Measurements from ENCODE around the gene RETN.

The RETN gene

GRCh38 chr19:7624810-7625209 lies 44.0 kb upstream of the RETN start:
- no peak for DNase-seq (ENCODE audit: low read depth)
- in situ Hi-C loops (cut with HindIII; ENCODE audit: low sequenced_read_pairs) = no loop called here
- TF ChIP-seq, protein P1, sequence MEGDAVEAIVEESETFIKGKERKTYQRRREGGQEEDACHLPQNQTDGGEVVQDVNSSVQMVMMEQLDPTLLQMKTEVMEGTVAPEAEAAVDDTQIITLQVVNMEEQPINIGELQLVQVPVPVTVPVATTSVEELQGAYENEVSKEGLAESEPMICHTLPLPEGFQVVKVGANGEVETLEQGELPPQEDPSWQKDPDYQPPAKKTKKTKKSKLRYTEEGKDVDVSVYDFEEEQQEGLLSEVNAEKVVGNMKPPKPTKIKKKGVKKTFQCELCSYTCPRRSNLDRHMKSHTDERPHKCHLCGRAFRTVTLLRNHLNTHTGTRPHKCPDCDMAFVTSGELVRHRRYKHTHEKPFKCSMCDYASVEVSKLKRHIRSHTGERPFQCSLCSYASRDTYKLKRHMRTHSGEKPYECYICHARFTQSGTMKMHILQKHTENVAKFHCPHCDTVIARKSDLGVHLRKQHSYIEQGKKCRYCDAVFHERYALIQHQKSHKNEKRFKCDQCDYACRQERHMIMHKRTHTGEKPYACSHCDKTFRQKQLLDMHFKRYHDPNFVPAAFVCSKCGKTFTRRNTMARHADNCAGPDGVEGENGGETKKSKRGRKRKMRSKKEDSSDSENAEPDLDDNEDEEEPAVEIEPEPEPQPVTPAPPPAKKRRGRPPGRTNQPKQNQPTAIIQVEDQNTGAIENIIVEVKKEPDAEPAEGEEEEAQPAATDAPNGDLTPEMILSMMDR (IDR thresholded peaks at IDR 0.05; ENCODE audit: low read depth, low read length, missing control alignments) = no peak
- H3K4me3 ChIP-seq (ENCODE audit: low read depth, low read length) = no peak overlapping the region

GRCh38 chr19:7625763-7626372 lies 43.0 kb upstream of the RETN start:
- TF ChIP-seq, protein P1 (IDR thresholded peaks at IDR 0.05; ENCODE audit: low read depth, low read length, missing control alignments) = no peak
- in situ Hi-C loops (cut with HindIII; ENCODE audit: low sequenced_read_pairs) = no loop called here
- no peak for DNase-seq (ENCODE audit: low read depth)
- H3K4me3 ChIP-seq (ENCODE audit: low read depth, low read length) = no peak overlapping the region

- H3K4me3 ChIP-seq (ENCODE audit: low read depth, low read length) = no peak overlapping the region
- DNase-seq (ENCODE audit: low read depth) = no peak
- TF ChIP-seq, protein P1 (IDR thresholded peaks at IDR 0.05; ENCODE audit: low read depth, low read length, missing control alignments) = no peak
- in situ Hi-C loops (cut with HindIII; ENCODE audit: low sequenced_read_pairs) = no loop called here
These were observed 41.7 kb upstream of the RETN start for GRCh38 chr19:7627166-7627565.

- DNase-seq (ENCODE audit: low read depth) = no peak
- peak overlapping the region; percentile 70 for H3K4me3 ChIP-seq (ENCODE audit: low read depth, low read length)
- in situ Hi-C loops (cut with HindIII; ENCODE audit: low sequenced_read_pairs) = no loop called here
- TF ChIP-seq, protein P1 (IDR thresholded peaks at IDR 0.05; ENCODE audit: low read depth, low read length, missing control alignments) = no peak
These were observed 40.1 kb upstream of the RETN start for GRCh38 chr19:7628589-7629311.

- in situ Hi-C loops (cut with HindIII; ENCODE audit: low sequenced_read_pairs) = no loop called here
- TF ChIP-seq, protein P1 (IDR thresholded peaks at IDR 0.05; ENCODE audit: low read depth, low read length, missing control alignments) = no peak
- peak; percentile 98 for DNase-seq (ENCODE audit: low read depth)
- peak within 1 kb of the TSS; percentile 70 for H3K4me3 ChIP-seq (ENCODE audit: low read depth, low read length)
These were observed 39.3 kb upstream of the RETN start, which contains the start of the genes PET100 and XAB2 for GRCh38 chr19:7629347-7630054. PET100 (plus strand) TSS chr19:7629793; CDS start chr19:7629834, 41 bp downstream. XAB2 (minus strand) TSS chr19:7629545; CDS start chr19:7629527, 18 bp downstream.

DNA sequence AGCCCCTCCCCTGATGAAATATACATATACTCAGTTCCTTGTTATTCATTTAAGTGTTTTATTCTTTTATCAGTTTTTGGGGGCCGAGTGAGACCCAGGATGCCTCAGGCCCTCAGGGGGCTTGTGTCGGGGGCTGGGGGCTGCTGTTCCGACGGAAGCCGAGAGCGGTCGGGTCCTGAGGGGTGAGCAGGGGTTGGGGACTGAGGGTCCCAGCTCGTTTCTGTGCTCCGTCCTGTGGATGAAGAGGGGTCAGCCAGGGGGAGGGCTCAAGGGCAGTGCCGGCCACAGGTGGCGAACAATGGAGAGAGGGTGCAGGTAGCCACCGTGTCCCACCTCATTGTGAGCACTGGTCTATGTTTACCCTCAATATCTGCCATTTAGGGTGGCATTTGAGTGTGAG lies 37.3 kb upstream of the RETN start:
- TF ChIP-seq, protein P1 (IDR thresholded peaks at IDR 0.05; ENCODE audit: low read depth, low read length, missing control alignments) = no peak
- DNase-seq (ENCODE audit: low read depth) = no peak
- no peak overlapping the region for H3K4me3 ChIP-seq (ENCODE audit: low read depth, low read length)
- in situ Hi-C loops (cut with HindIII; ENCODE audit: low sequenced_read_pairs) = no loop called here

All from astrocyte of the cerebellum (primary cell).